Large intestine (tissue), 3 donors: ENCODE data around the gene SIL1. TPM values are rescaled to one million over a fixed set of nuclear protein-coding genes. Genes with fewer than 3 reads are reported as not detected.

Experiments used
- DNase-seq, 2 donors: peaks; one replicate each; pipeline versions ENCODE4 v3.0.0 to v3.0.0-alpha.2; 2013
- H3K27ac ChIP-seq: one replicate; pipeline ENCODE4 v1.5.1; 2013; ENCODE audit warnings: low read length
- H3K27me3 ChIP-seq: 2 replicates; pipeline ENCODE4 v1.6.1; 2013; ENCODE audit warnings: low read length; ENCODE audit not compliant: control insufficient read depth, insufficient read depth
- H3K36me3 ChIP-seq: 2 replicates; pipeline ENCODE4 v1.6.1; 2013; ENCODE audit warnings: low read length; ENCODE audit not compliant: control insufficient read depth, insufficient read depth
- H3K4me1 ChIP-seq: one replicate; pipeline ENCODE4 v1.6.1; 2013; ENCODE audit warnings: low read length; ENCODE audit not compliant: control insufficient read depth, insufficient read depth
- H3K4me3 ChIP-seq: one replicate; pipeline ENCODE4 v1.5.1; 2013; ENCODE audit warnings: low read length
- H3K9me3 ChIP-seq: one replicate; pipeline ENCODE4 v1.6.1; 2013; ENCODE audit warnings: mild to moderate bottlenecking, low read depth, low read length, moderate library complexity; ENCODE audit not compliant: control insufficient read depth
- WGBS: methylation state at CpG from one replicate; pipeline ENCODE4 v1.1.5; 2013; ENCODE audit warnings: low lambda C conversion rate; ENCODE audit not compliant: insufficient coverage; 5-methylcytosine and 5-hydroxymethylcytosine counted together
- polyA plus RNA-seq: library from polyadenylated mRNA; unstranded; fragments of 120-200 nt; gene quantifications from one replicate; pipeline ENCODE4 v1.2.1, GENCODE V29; 2013

SIL1 gene
- polyA plus RNA-seq, 1 donor, result 40.2 TPM

GRCh38 chr5:138954257-138955012 is 243.7 kb downstream of the SIL1 start:
- H3K4me3 ChIP-seq, result no peak overlapping the region
- no CpG with 5 or more reads among the region's 4 CpGs for WGBS
- no peaks in the 10 kb centered on the region for H3K27me3 ChIP-seq
- peak overlapping the region; percentile 56 for H3K27ac ChIP-seq
- DNase-seq, result no peak
- H3K9me3 ChIP-seq, result no peaks in the 10 kb centered on the region
- peaks cover 36% of the 10 kb centered on the region for H3K4me1 ChIP-seq
- H3K36me3 ChIP-seq, result peaks cover 13% of the 10 kb centered on the region

- peak overlapping the region; percentile 56 for H3K27ac ChIP-seq
- peaks cover 36% of the 10 kb centered on the region for H3K4me1 ChIP-seq
- H3K27me3 ChIP-seq, result no peaks in the 10 kb centered on the region
- no peaks in the 10 kb centered on the region for H3K9me3 ChIP-seq
- no peak overlapping the region for H3K4me3 ChIP-seq
- peaks cover 13% of the 10 kb centered on the region for H3K36me3 ChIP-seq
- WGBS, result 27% methylated on average over 3 of the region's 14 CpGs
- peak; percentile 67 to 83 for DNase-seq
These were observed 244.5 kb downstream of the SIL1 start for GRCh38 chr5:138953387-138954256.

DNA sequence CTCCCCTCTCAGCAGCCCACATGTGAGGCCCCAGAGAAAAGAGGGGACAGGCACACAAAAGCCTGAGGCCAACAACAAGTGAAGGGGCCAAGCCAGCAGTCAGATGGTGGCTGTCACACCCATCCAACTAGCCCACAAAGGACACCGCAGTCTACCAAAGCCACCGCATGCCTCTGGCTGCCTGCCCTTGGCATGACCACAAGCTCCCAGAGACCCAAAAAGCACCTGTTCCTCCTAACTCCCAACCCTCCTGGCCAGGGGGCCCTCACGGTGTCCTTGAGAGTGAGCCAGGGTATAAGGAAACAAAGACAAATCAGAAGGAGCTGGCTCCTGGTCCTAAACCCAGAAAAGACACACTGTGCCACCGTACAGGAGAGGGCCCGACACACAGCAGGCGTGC is 245.2 kb downstream of the SIL1 start:
- no CpG with 5 or more reads among the region's 6 CpGs for WGBS
- H3K4me3 ChIP-seq, result no peak overlapping the region
- H3K9me3 ChIP-seq, result no peaks in the 10 kb centered on the region
- peak overlapping the region; percentile 8 for H3K27ac ChIP-seq
- peaks cover 13% of the 10 kb centered on the region for H3K36me3 ChIP-seq
- H3K27me3 ChIP-seq, result no peaks in the 10 kb centered on the region
- H3K4me1 ChIP-seq, result peaks cover 36% of the 10 kb centered on the region
- no peak for DNase-seq

DNA sequence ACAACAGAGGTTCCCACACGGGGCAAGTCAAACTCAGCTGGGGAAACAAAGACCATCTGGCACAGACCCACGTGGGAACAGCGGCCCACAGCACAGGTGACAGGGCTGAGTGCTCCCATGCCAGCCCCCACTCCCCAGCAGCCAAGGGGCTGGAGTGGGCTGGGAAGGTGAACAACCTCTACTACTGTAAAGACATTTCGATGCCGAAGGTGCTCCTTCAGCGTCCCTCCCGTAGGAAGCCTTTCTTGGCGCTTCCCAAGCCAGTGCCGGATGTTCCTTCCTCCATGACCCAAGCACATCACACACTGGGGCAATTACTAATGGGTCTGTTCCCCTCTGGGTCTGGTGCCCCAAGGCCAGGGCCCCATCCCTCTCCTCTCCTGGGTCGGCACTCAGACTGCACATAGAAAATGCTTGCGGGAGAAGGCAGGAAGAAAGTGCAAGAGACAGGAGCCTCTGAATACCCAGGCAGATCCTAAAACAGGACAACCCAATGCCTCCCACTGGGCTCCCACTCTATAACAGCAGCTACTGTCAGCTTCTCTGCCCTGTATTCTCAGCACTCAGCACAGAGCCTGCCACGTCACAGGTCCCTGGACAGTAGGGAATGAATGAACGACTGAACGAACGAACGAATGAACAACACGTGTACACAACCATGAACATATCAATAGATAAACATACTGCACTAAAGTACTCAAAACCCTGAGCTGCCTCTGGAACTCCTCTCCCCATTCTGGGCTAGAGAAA is 246.0 kb downstream of the SIL1 start:
- no peak overlapping the region for H3K27ac ChIP-seq

GRCh38 chr5:138951091-138951985 is 246.8 kb downstream of the SIL1 start:
- Histone ChIP-seq H3K9me3 (no peaks in the 10 kb centered on the region), H3K4me1 (peaks cover 36% of the 10 kb centered on the region), H3K27me3 (no peaks in the 10 kb centered on the region), H3K36me3 (peaks cover 29% of the 10 kb centered on the region), H3K4me3 (no peak overlapping the region), H3K27ac (no peak overlapping the region)
- WGBS, result no CpG with 5 or more reads among the region's 18 CpGs
- DNase-seq, result no peak

More for the DNA sequence above, 246.0 kb downstream of the SIL1 start:
- Histone ChIP-seq H3K27me3 (no peaks in the 10 kb centered on the region), H3K4me1 (peaks cover 36% of the 10 kb centered on the region), H3K36me3 (peaks cover 20% of the 10 kb centered on the region), H3K4me3 (no peak overlapping the region), H3K9me3 (no peaks in the 10 kb centered on the region)
- no CpG with 5 or more reads among the region's 17 CpGs for WGBS
- no peak for DNase-seq

DNA sequence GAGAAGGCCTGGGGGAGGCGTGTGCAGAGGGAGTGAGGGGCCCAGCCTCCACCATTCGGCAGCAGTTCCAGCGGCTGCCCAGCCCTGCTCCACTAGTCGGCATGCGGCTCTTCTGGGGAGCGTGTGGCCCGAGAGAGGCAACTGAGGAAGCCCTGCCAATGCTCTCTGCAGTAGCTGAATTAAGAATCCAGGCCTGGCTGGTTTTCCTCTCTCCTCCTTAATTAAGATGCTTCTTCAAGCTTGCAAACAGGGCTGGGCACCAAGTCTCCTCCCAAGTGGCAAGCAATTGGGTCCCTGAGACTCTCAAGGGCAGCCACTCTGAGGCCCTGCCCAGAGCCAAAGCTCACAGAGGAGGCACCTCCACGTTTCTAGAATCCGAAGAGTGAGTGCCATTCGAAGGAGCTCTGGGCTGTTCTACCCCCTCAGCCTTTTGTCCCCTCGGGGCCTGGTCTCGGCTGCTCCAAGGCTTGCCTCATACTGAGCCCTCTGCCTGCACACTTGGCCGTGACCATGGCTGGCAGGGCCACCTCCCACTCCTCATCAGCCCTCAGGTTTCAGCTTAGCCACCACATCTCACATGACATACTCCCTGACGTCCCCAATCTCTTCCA is 247.6 kb downstream of the SIL1 start:
- no peak overlapping the region for H3K4me3 ChIP-seq
- DNase-seq, result no peak
- no CpG with 5 or more reads among the region's 14 CpGs for WGBS
- no peak overlapping the region for H3K27ac ChIP-seq
- peaks cover 36% of the 10 kb centered on the region for H3K36me3 ChIP-seq
- H3K9me3 ChIP-seq, result no peaks in the 10 kb centered on the region
- no peaks in the 10 kb centered on the region for H3K27me3 ChIP-seq
- peaks cover 32% of the 10 kb centered on the region for H3K4me1 ChIP-seq

DNA sequence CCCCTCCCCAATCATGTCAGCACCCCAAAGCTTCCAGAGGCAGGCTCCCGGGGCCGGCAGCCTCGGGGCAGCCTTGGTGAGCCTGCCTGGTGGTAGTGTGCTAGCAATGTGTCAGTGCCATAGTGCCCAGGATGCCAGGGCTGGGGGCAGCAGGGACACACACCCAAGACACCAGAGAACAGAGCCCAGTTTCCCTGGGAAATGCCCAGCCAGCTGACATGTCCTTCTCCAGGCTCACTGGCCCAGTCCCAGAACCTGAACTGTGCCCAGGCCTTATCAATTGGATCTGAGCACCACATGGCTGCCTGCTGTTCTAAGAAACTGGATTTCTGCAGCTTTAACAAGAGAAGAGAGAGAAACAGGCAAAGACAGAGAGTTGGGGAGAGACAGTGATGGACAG is 248.2 kb downstream of the SIL1 start:
- no peaks in the 10 kb centered on the region for H3K9me3 ChIP-seq
- no peaks in the 10 kb centered on the region for H3K27me3 ChIP-seq
- H3K36me3 ChIP-seq, result peaks cover 37% of the 10 kb centered on the region
- no peak overlapping the region for H3K4me3 ChIP-seq
- no peak overlapping the region for H3K27ac ChIP-seq
- no CpG with 5 or more reads among the region's 3 CpGs for WGBS
- peaks cover 27% of the 10 kb centered on the region for H3K4me1 ChIP-seq
- no peak for DNase-seq

- Histone ChIP-seq H3K36me3 (peaks cover 40% of the 10 kb centered on the region), H3K27ac (no peak overlapping the region), H3K9me3 (no peaks in the 10 kb centered on the region), H3K4me3 (no peak overlapping the region), H3K4me1 (peaks cover 19% of the 10 kb centered on the region), H3K27me3 (no peaks in the 10 kb centered on the region)
- DNase-seq, result no peak
- no CpG with 5 or more reads among the region's 4 CpGs for WGBS
These were observed 249.0 kb downstream of the SIL1 start for GRCh38 chr5:138949223-138949574.

DNA sequence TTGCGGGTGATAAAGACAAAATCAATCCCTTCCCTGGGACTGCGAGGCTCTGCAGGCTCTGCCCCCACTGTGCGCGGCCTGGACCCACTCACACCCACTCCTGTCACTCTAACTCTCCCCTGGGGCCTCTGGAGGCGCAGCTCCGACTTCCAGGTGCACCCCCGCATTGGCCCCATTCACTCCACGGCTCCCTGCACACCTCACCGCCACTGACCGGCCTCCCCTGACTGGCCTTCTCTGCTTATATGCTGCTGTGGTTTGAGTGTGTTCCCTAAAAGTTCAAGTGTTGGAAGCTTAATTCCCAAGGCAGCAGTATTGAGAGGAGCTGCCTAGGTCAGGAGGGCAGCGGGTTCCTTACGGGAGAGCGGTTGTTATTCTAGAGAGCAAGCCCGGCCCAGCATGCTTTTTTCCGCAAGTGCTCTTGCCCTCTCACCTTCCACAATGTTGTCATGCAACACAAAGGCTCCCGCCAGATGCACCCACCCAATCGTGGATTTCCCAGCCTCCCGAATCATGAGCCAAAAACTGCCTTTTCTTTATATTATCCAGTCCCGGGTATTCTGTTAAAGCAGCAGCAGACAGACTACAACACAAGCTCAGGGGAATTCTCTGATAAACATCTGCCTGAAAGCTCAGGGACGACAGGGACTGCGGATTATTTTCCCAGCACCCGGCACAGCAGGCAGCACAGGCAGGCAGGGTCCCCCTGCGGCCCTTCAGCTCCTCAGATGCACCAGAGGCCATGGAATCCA is 249.5 kb downstream of the SIL1 start:
- Histone ChIP-seq H3K4me1 (peaks cover 13% of the 10 kb centered on the region), H3K27me3 (no peaks in the 10 kb centered on the region), H3K4me3 (no peak overlapping the region), H3K27ac (no peak overlapping the region), H3K9me3 (no peaks in the 10 kb centered on the region), H3K36me3 (peaks cover 40% of the 10 kb centered on the region)
- DNase-seq, result no peak
- WGBS, result 100% methylated on average over 1 of the region's 23 CpGs
